Smooth muscle cell (in vitro differentiated cells): ENCODE results near the gene SKAP2. TPM values are rescaled to one million over a fixed set of nuclear protein-coding genes. Genes with fewer than 3 reads are reported as not detected.

Source experiments
- DNase-seq: peaks from one replicate; lab custom pipeline; 2025; ENCODE audit not compliant: unreplicated experiment; lab: John Stamatoyannopoulos, UW
- H2AFZ ChIP-seq: fragments of 200-600 bp; sonication (generic); 2 replicates; pipeline ENCODE4 v1.6.0; 2016; ENCODE audit warnings: antibody characterized with exemption, low read depth, mild to moderate bottlenecking
- H3F3A ChIP-seq: fragments of 200-600 bp; sonication (generic); 2 replicates; pipeline ENCODE4 v1.6.0; 2017; ENCODE audit warnings: antibody characterized with exemption, low read depth
- H3K27ac ChIP-seq: fragments of 200-600 bp; sonication (generic); 2 replicates; pipeline ENCODE4 v1.5.1; 2016; ENCODE audit warnings: low read depth, mild to moderate bottlenecking
- H3K27me3 ChIP-seq: fragments of 200-600 bp; sonication (generic); 2 replicates; pipeline ENCODE4 v1.6.1; 2016; ENCODE audit warnings: low read depth, mild to moderate bottlenecking
- H3K36me3 ChIP-seq: fragments of 200-600 bp; sonication (generic); 2 replicates; pipeline ENCODE4 v1.5.1; 2016; ENCODE audit warnings: low read depth
- H3K4me1 ChIP-seq: fragments of 200-600 bp; sonication (generic); 2 replicates; pipeline ENCODE4 v1.5.1; 2016; ENCODE audit warnings: low read depth
- H3K4me2 ChIP-seq: fragments of 200-600 bp; sonication (generic); 2 replicates; pipeline ENCODE4 v1.6.0; 2016; ENCODE audit warnings: mild to moderate bottlenecking
- H3K4me3 ChIP-seq: fragments of 200-600 bp; sonication (generic); 2 replicates; pipeline ENCODE4 v1.5.1; 2016; ENCODE audit warnings: mild to moderate bottlenecking
- H3K79me2 ChIP-seq: fragments of 200-600 bp; sonication (generic); 2 replicates; pipeline ENCODE4 v1.6.0; 2016; ENCODE audit warnings: low read depth, mild to moderate bottlenecking
- H3K9ac ChIP-seq: fragments of 200-600 bp; sonication (generic); 2 replicates; pipeline ENCODE4 v1.6.0; 2016; ENCODE audit warnings: low read depth
- H3K9me3 ChIP-seq: fragments of 200-600 bp; sonication (generic); replicated peaks from 2 replicates; pipeline ENCODE4 v1.5.1; 2016; ENCODE audit warnings: low read depth
- H4K20me1 ChIP-seq: fragments of 200-600 bp; sonication (generic); 2 replicates; pipeline ENCODE4 v1.6.0; 2016; ENCODE audit warnings: low read depth
- WGBS: methylation state at CpG from one replicate; pipeline ENCODE4 v1.1.7; 2016; ENCODE audit warnings: low lambda C conversion rate; 5-methylcytosine and 5-hydroxymethylcytosine counted together
- polyA plus RNA-seq: library from polyadenylated mRNA; unstranded; fragments of >200 nt; fragmentation: Nextera tagmentation; extraction: Ambion mirVana; gene quantifications from 2 replicates; pipeline ENCODE4 v1.2.1, GENCODE V29; 2016
- total RNA-seq: library from RNA; depleted of rRNA; stranded (reverse); fragments of >200 nt; gene quantifications from 2 replicates; pipeline ENCODE4 v1.2.3, GENCODE V29; 2014
- TF ChIP-seq, protein P1 (sequence below): fragments of 200-600 bp; sonication (generic); IDR thresholded peaks from 2 replicates; pipeline ENCODE4 v1.5.1; 2017; ENCODE audit warnings: borderline replicate concordance, mild to moderate bottlenecking, antibody characterized with exemption; ENCODE audit not compliant: insufficient read depth, poor library complexity, severe bottlenecking

Gene SKAP2
- total and polyA plus RNA-seq, 2 experiments from 2014 or later = 7.7 to 14.8 TPM

DNA sequence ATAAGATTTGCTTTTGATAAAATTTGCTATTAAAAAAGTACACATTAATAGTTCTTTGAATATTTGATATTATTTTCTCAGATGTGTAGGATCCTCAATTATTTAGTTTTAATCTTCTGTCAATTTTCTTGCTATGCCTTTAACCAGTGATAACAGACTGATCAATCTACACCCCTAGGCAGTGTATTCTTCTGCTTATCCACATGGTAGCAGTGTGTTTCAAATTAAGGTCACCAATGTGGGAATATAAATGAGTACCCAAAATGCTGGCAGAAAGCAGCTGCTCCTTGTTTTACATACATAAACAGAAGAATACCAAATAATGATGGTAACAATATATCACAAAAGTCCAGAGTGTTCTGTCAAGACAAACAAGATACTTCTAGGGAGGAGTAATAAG, 87.0 kb downstream of the SKAP2 start:
- Histone ChIP-seq H3K36me3 (no peaks in the 10 kb centered on the region), H3K4me2 (no peak overlapping the region), H4K20me1 (no peaks in the 10 kb centered on the region), H2AFZ (no peak overlapping the region), H3K9ac (no peak overlapping the region), H3K4me1 (no peaks in the 10 kb centered on the region), H3F3A (no peaks in the 10 kb centered on the region), H3K27ac (no peak overlapping the region), H3K27me3 (peaks cover 33% of the 10 kb centered on the region), H3K4me3 (no peak overlapping the region), H3K79me2 (no peaks in the 10 kb centered on the region), H3K9me3 (no peaks in the 10 kb centered on the region)
- DNase-seq = no peak
- TF ChIP-seq, protein P1, sequence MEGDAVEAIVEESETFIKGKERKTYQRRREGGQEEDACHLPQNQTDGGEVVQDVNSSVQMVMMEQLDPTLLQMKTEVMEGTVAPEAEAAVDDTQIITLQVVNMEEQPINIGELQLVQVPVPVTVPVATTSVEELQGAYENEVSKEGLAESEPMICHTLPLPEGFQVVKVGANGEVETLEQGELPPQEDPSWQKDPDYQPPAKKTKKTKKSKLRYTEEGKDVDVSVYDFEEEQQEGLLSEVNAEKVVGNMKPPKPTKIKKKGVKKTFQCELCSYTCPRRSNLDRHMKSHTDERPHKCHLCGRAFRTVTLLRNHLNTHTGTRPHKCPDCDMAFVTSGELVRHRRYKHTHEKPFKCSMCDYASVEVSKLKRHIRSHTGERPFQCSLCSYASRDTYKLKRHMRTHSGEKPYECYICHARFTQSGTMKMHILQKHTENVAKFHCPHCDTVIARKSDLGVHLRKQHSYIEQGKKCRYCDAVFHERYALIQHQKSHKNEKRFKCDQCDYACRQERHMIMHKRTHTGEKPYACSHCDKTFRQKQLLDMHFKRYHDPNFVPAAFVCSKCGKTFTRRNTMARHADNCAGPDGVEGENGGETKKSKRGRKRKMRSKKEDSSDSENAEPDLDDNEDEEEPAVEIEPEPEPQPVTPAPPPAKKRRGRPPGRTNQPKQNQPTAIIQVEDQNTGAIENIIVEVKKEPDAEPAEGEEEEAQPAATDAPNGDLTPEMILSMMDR = no peak

DNA sequence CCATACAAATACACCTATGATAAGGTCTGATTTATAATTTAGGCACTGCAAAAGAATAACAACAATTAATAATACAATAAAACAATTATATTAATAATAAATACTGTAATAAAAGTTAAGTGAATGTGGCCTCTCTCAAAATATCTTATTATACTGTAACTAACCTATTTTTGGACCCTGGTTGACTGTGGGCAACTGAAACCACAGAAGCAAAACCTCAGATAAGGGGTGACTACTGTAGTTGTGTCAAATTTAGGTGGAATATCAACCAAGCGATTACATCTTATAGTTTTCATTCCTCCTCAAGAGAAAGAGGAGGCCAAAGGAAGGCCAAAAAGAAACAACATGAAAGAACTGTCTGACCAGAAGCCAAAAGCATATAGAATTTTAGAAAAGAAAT, 103.9 kb downstream of the SKAP2 start:
- H3F3A ChIP-seq = no peaks in the 10 kb centered on the region
- no peaks in the 10 kb centered on the region for H3K36me3 ChIP-seq
- H3K4me1 ChIP-seq = no peaks in the 10 kb centered on the region
- WGBS = 73% methylated on average over 1 of the region's 1 CpG
- H3K27me3 ChIP-seq = peaks cover 41% of the 10 kb centered on the region
- H3K9me3 ChIP-seq = no peaks in the 10 kb centered on the region
- H3K27ac ChIP-seq = no peak overlapping the region
- H2AFZ ChIP-seq = no peak overlapping the region
- H3K79me2 ChIP-seq = no peaks in the 10 kb centered on the region
- H3K9ac ChIP-seq = no peak overlapping the region
- no peak overlapping the region for H3K4me2 ChIP-seq
- TF ChIP-seq, protein P1 = no peak
- H4K20me1 ChIP-seq = no peaks in the 10 kb centered on the region
- H3K4me3 ChIP-seq = no peak overlapping the region
- no peak for DNase-seq

DNA sequence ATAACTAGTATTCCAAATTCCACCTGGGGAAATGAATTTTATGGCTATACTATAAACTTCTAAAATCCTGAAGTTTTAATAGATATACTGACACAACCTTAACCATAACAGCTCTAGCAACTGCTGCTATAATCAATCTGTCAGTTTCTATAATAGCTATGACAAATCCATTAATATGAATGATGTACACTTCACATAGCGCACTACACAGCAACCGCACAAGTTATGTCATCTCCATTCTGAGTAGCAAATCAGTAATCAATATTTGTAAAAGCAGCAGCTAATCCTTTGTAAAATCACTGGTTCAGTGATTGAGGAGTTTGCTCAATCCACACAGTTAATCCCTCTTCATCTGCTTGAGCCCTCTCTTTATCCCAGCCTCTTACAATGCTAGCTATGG, 105.3 kb downstream of the SKAP2 start:
- no peak overlapping the region for H3K4me2 ChIP-seq
- DNase-seq = no peak
- no peaks in the 10 kb centered on the region for H3K79me2 ChIP-seq
- no peaks in the 10 kb centered on the region for H3K4me1 ChIP-seq
- H3F3A ChIP-seq = no peaks in the 10 kb centered on the region
- TF ChIP-seq, protein P1 = no peak
- no peaks in the 10 kb centered on the region for H3K9me3 ChIP-seq
- H4K20me1 ChIP-seq = no peaks in the 10 kb centered on the region
- 92% methylated on average over 2 of the region's 2 CpGs for WGBS
- H3K27me3 ChIP-seq = peaks cover 53% of the 10 kb centered on the region
- H3K36me3 ChIP-seq = no peaks in the 10 kb centered on the region
- no peak overlapping the region for H2AFZ ChIP-seq
- no peak overlapping the region for H3K4me3 ChIP-seq
- no peak overlapping the region for H3K27ac ChIP-seq
- no peak overlapping the region for H3K9ac ChIP-seq

DNA sequence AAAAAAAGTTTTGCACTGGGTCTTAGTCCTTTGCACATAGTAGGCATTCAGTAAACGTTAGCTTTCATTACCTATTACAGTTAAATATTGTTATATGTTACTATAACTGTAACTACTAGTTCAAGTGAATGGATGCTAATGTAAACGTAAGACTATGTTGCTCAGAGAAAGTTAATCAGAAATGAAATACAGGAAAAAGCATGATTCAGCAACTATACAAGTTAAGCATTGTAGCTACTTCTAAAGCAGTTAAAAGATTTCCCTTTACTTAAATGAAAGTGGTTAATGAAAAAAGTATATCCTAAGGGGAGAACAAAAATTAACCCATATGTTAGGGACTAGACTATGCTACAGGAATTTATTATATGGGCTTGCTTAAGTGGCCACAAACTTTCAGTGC, 121.2 kb downstream of the SKAP2 start:
- Histone ChIP-seq H3K36me3 (no peaks in the 10 kb centered on the region), H2AFZ (no peak overlapping the region), H3K27me3 (peaks cover 57% of the 10 kb centered on the region), H3K79me2 (no peaks in the 10 kb centered on the region), H3K9me3 (no peaks in the 10 kb centered on the region), H4K20me1 (no peaks in the 10 kb centered on the region), H3K9ac (no peak overlapping the region), H3F3A (no peaks in the 10 kb centered on the region), H3K4me2 (no peak overlapping the region), H3K4me1 (no peaks in the 10 kb centered on the region), H3K4me3 (no peak overlapping the region), H3K27ac (no peak overlapping the region)
- DNase-seq = no peak
- TF ChIP-seq, protein P1 = no peak
- WGBS = 86% methylated on average over 2 of the region's 2 CpGs
